Panc1 (cell line): ENCODE measurements around the gene HDAC3. TPM values are rescaled to one million over a fixed set of nuclear protein-coding genes. Genes with fewer than 3 reads are reported as not detected.
"Not testable (repeated sequence)": the region's sequence is repeated elsewhere in the genome, so short reads cannot be mapped to it uniquely, and the experiment has no call there.

Experiments
- ATAC-seq: fragments of 200-7000 bp; cut with Tn5 transposase; 2 replicates; pipeline ENCODE4 v1.9.1; 2020; ENCODE audit warnings: mild to moderate bottlenecking, moderate library complexity
- BruUV-seq: library from RNA; stranded (reverse); fragments of 400-500 nt; replicated peaks from 2 replicates; lab custom pipeline; 2021; lab: Mats Ljungman, UMichigan
- CTCF ChIA-PET: fragments of 300-600 bp; sonication (Branson Sonifier 250); formaldehyde crosslinking; loops from one replicate; lab custom pipeline; 2022; ENCODE audit warnings: antibody characterized with exemption; lab: Charles Lee
- POLR2A ChIA-PET: fragments of 300-600 bp; sonication (Branson Sonifier 250); formaldehyde crosslinking; loops from one replicate; lab custom pipeline; 2022; ENCODE audit warnings: antibody characterized with exemption; lab: Charles Lee
- DNase-seq: peaks from one replicate; pipeline ENCODE4 v3.0.0-alpha.2; 2010; ENCODE audit warnings: low read depth, low spot score
- H3K27ac ChIP-seq: 2 replicates; pipeline ENCODE4 v1.5.1; 2011; ENCODE audit warnings: mild to moderate bottlenecking, low read length, inconsistent platforms
- H3K27me3 ChIP-seq: fragments of 200-500 bp; sonication (Bioruptor generic); 2 replicates; pipeline ENCODE4 v1.6.0; 2014; ENCODE audit warnings: low read length, inconsistent platforms; ENCODE audit not compliant: control insufficient read depth, insufficient read depth
- H3K36me3 ChIP-seq: fragments of 200-500 bp; sonication (Bioruptor generic); 2 replicates; pipeline ENCODE4 v1.5.1; 2014; ENCODE audit warnings: inconsistent platforms, mild to moderate bottlenecking, low read length, moderate library complexity; ENCODE audit not compliant: control insufficient read depth, insufficient read depth
- H3K4me1 ChIP-seq: 2 replicates; pipeline ENCODE4 v1.5.1; 2011; ENCODE audit warnings: inconsistent platforms, mild to moderate bottlenecking, low read length, moderate library complexity; ENCODE audit not compliant: control insufficient read depth, insufficient read depth
- H3K4me3 ChIP-seq, 2 experiments: 2 replicates each; pipeline ENCODE4 v1.5.1; 2011 to 2012; ENCODE audit warnings: low read depth in 2 of 2, low read length in 2 of 2, mild to moderate bottlenecking in 2 of 2, inconsistent platforms in 1 of 2, moderate library complexity in 1 of 2
- H3K9me3 ChIP-seq: fragments of 200-500 bp; sonication (Bioruptor generic); 2 replicates; pipeline ENCODE4 v1.5.1; 2014; ENCODE audit warnings: low read depth, mild to moderate bottlenecking, inconsistent platforms, low read length, moderate library complexity; ENCODE audit not compliant: control insufficient read depth, insufficient read depth
- POLR2AphosphoS5 ChIP-seq: IDR thresholded peaks from 2 replicates; pipeline ENCODE4 v1.6.1; 2012; ENCODE audit warnings: mild to moderate bottlenecking, low read depth, low read length, moderate library complexity
- SIN3A ChIP-seq: IDR thresholded peaks from 2 replicates; pipeline ENCODE4 v1.6.1; 2012; ENCODE audit warnings: low read depth, mild to moderate bottlenecking, low read length, moderate library complexity, borderline replicate concordance; ENCODE audit not compliant: insufficient read depth
- TCF7L2 ChIP-seq: IDR thresholded peaks from 2 replicates; pipeline ENCODE4 v1.6.1; 2011; ENCODE audit warnings: mild to moderate bottlenecking, low read depth, low read length, inconsistent platforms
- in situ Hi-C: cut with HindIII; loops from 2 replicates; pipeline ENCODE4 v1.10.0; 2016; ENCODE audit warnings: low sequenced_read_pairs, low pct_unique_long_range_greater_than_20kb
- intact Hi-C: fragments of 100-400 bp; cut with micrococcal nuclease; formaldehyde crosslinking; loops from one replicate; pipeline ENCODE4 v1.10.0; 2022; ENCODE audit not compliant: unreplicated experiment
- total RNA-seq: library from RNA; stranded (reverse); gene quantifications from one replicate; pipeline ENCODE4 v1.2.1, GENCODE V29; 2021; ENCODE audit not compliant: unreplicated experiment
- TF ChIP-seq, protein P1 (sequence below): fragments of 450-650 bp; IDR thresholded peaks from 2 replicates; pipeline ENCODE4 v1.5.1; 2017; ENCODE audit warnings: mild to moderate bottlenecking
- TF ChIP-seq, protein P2 (sequence below), 2 experiments: IDR thresholded peaks; 2 replicates each; pipeline ENCODE4 v1.6.1; 2011 to 2012; ENCODE audit warnings: low read depth in 2 of 2, control low read depth in 1 of 2, low read length in 1 of 2, mild to moderate bottlenecking in 1 of 2, moderate library complexity in 1 of 2; ENCODE audit not compliant: insufficient read depth in 1 of 2

Gene HDAC3
- total RNA-seq, 1 experiment from 2014 or later: 75.5 TPM

DNA sequence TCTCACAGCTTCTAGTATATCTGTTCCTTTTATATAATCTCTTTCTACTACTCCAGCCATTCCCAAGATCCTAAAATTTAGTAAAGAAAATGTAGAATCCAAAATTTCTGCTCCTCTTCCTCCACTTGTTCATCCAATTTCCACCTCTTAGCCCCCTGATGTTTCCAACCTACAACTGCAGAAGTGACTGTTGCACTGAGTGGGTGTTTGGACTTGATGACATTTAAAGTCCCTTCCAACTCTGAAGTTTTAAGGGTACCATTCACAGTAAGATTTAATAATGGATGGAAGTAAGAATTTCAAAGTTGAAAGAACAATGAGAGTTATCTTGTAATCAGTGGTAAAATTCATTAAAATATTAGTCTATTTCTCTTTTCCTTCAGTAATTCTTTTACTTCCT lies 23.3 kb downstream of the HDAC3 start:
- Histone ChIP-seq H3K4me3 (no peak overlapping the region), H3K9me3 (no peaks in the 10 kb centered on the region), H3K36me3 (no peaks in the 10 kb centered on the region; the same call in 1 of the 2 replicates), H3K4me1 (peaks cover 30% of the 10 kb centered on the region), H3K27me3 (no peaks in the 10 kb centered on the region), H3K27ac (no peak overlapping the region)
- intact Hi-C loops (no loop called here), in situ Hi-C loops (no loop called here)
- TF ChIP-seq TCF7L2: no peak
- no peak for TF ChIP-seq SIN3A
- TF ChIP-seq, protein P1, sequence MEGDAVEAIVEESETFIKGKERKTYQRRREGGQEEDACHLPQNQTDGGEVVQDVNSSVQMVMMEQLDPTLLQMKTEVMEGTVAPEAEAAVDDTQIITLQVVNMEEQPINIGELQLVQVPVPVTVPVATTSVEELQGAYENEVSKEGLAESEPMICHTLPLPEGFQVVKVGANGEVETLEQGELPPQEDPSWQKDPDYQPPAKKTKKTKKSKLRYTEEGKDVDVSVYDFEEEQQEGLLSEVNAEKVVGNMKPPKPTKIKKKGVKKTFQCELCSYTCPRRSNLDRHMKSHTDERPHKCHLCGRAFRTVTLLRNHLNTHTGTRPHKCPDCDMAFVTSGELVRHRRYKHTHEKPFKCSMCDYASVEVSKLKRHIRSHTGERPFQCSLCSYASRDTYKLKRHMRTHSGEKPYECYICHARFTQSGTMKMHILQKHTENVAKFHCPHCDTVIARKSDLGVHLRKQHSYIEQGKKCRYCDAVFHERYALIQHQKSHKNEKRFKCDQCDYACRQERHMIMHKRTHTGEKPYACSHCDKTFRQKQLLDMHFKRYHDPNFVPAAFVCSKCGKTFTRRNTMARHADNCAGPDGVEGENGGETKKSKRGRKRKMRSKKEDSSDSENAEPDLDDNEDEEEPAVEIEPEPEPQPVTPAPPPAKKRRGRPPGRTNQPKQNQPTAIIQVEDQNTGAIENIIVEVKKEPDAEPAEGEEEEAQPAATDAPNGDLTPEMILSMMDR: no peak
- TF ChIP-seq, protein P2, sequence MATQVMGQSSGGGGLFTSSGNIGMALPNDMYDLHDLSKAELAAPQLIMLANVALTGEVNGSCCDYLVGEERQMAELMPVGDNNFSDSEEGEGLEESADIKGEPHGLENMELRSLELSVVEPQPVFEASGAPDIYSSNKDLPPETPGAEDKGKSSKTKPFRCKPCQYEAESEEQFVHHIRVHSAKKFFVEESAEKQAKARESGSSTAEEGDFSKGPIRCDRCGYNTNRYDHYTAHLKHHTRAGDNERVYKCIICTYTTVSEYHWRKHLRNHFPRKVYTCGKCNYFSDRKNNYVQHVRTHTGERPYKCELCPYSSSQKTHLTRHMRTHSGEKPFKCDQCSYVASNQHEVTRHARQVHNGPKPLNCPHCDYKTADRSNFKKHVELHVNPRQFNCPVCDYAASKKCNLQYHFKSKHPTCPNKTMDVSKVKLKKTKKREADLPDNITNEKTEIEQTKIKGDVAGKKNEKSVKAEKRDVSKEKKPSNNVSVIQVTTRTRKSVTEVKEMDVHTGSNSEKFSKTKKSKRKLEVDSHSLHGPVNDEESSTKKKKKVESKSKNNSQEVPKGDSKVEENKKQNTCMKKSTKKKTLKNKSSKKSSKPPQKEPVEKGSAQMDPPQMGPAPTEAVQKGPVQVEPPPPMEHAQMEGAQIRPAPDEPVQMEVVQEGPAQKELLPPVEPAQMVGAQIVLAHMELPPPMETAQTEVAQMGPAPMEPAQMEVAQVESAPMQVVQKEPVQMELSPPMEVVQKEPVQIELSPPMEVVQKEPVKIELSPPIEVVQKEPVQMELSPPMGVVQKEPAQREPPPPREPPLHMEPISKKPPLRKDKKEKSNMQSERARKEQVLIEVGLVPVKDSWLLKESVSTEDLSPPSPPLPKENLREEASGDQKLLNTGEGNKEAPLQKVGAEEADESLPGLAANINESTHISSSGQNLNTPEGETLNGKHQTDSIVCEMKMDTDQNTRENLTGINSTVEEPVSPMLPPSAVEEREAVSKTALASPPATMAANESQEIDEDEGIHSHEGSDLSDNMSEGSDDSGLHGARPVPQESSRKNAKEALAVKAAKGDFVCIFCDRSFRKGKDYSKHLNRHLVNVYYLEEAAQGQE (IDR thresholded peaks at IDR 0.05; ENCODE audit: insufficient read depth in 1 of 2, low read depth in 2 of 2, low read length in 1 of 2): no peak
- TF ChIP-seq POLR2AphosphoS5: no peak
- BruUV-seq: no TSS peak
- ATAC-seq: no peak
- no peak for DNase-seq
- ChIA-PET POLR2A (no interaction called here), CTCF (interaction anchor here (1.0 kb wide), 1 partner anchor 49 kb away, joined by 3 read pairs; no protein-coding TSS in a partner anchor)

- intact Hi-C loops: no loop called here
- BruUV-seq: no TSS peak
- ChIA-PET CTCF (no interaction called here), POLR2A (no interaction called here)
- H3K4me1 ChIP-seq: peaks cover 16% of the 10 kb centered on the region; the same call in 1 of the 2 replicates
- no peaks in the 10 kb centered on the region for H3K9me3 ChIP-seq
- H3K36me3 ChIP-seq: no peaks in the 10 kb centered on the region; the same call in 1 of the 2 replicates
- ATAC-seq (no peak), DNase-seq (no peak)
- H3K4me3 ChIP-seq: no peak overlapping the region
- in situ Hi-C loops: no loop called here
- TF ChIP-seq, protein P2 (IDR thresholded peaks at IDR 0.05; ENCODE audit: insufficient read depth in 1 of 2, low read depth in 2 of 2, low read length in 1 of 2): no peak
- no peak for TF ChIP-seq POLR2AphosphoS5
- TF ChIP-seq TCF7L2: no peak
- TF ChIP-seq, protein P1: no peak
- no peak for TF ChIP-seq SIN3A
- H3K27me3 ChIP-seq: no peaks in the 10 kb centered on the region
- no peak overlapping the region for H3K27ac ChIP-seq
Observed at GRCh38 chr5:141611289-141611688, 25.4 kb downstream of the HDAC3 start.

DNA sequence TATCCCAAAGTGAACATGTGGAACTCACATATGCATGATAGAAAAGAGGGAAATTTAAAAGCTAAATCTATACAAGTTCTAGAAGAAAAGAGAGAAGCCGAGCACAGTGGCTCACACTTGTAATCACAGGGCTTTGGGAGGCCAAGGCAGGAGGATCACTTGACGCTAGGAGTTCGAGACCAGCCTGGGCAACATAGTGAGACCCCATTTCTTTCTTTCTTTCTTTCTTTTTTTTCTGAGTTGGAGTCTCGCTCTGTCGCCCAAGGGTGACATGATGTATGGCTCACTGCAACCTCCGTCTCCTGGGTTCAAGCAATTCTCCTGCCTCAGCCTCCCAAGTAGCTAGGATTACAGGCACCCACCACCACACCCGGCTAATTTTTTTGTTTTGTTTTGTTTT lies 26.7 kb downstream of the HDAC3 start:
- intact Hi-C loops, H3K9me3 ChIP-seq, H3K27me3 ChIP-seq, DNase-seq, in situ Hi-C loops, POLR2A ChIA-PET, H3K4me3 ChIP-seq, H3K36me3 ChIP-seq, BruUV-seq, H3K27ac ChIP-seq, ATAC-seq: not testable (repeated sequence)
- CTCF ChIA-PET: interaction anchor here (1.1 kb wide), 1 partner anchor 9 kb away, joined by 3 read pairs; the partner anchor contains the start of gene DIAPH1
- H3K4me1 ChIP-seq: peaks cover 18% of the 10 kb centered on the region
